IMR-90 (cell line): ENCODE measurements around the gene YBX2. TPM values are rescaled to one million over a fixed set of nuclear protein-coding genes. Genes with fewer than 3 reads are reported as not detected.

Experiments used
- ATAC-seq: fragments of 200-7000 bp; cut with Tn5 transposase; 2 replicates; pipeline ENCODE4 v1.9.1; 2020; ENCODE audit warnings: low read depth, mild to moderate bottlenecking, moderate library complexity
- BruUV-seq: library from RNA; stranded (reverse); fragments of 400-500 nt; replicated peaks from 2 replicates; lab custom pipeline; 2021; lab: Mats Ljungman, UMichigan
- CTCF ChIA-PET: fragments of 300-600 bp; formaldehyde crosslinking; extraction: SDS; loops from one replicate; lab custom pipeline; 2021; ENCODE audit warnings: antibody characterized with exemption; lab: Yijun Ruan, JAX
- POLR2A ChIA-PET: fragments of 300-600 bp; sonication (Branson Sonifier 250); formaldehyde crosslinking; loops from one replicate; lab custom pipeline; 2022; ENCODE audit warnings: antibody characterized with exemption; ENCODE audit not compliant: unreplicated experiment; lab: Charles Lee
- DNase-seq: peaks from one replicate; pipeline ENCODE4 v3.0.0; 2013
- H2AFZ ChIP-seq: replicated peaks from 2 replicates; pipeline ENCODE3; 2013; ENCODE audit warnings: low read length, mild to moderate bottlenecking; ENCODE audit not compliant: poor library complexity
- H2AK5ac ChIP-seq: 2 replicates; pipeline ENCODE4 v1.6.1; 2013; ENCODE audit warnings: low read depth, low read length, inconsistent platforms
- H2AK9ac ChIP-seq: replicated peaks from 2 replicates; pipeline ENCODE3; 2013; ENCODE audit warnings: mild to moderate bottlenecking, low read depth, low read length, moderate library complexity; ENCODE audit not compliant: poor library complexity
- H2BK120ac ChIP-seq: 2 replicates; pipeline ENCODE4 v1.6.1; 2013; ENCODE audit warnings: low read depth, low read length, inconsistent platforms
- H2BK15ac ChIP-seq: 3 replicates; pipeline ENCODE4 v1.6.1; 2013; ENCODE audit warnings: low read depth, low read length, inconsistent platforms
- H2BK20ac ChIP-seq: 2 replicates; pipeline ENCODE4 v1.6.1; 2013; ENCODE audit warnings: low read depth, mild to moderate bottlenecking, inconsistent platforms, low read length, moderate library complexity
- H2BK5ac ChIP-seq: 2 replicates; pipeline ENCODE4 v1.6.1; 2013; ENCODE audit warnings: mild to moderate bottlenecking, low read depth, low read length, inconsistent platforms; ENCODE audit not compliant: poor library complexity, severe bottlenecking
- H3K14ac ChIP-seq: replicated peaks from 2 replicates; pipeline ENCODE4 v1.6.1; 2013; ENCODE audit warnings: low read depth, low read length, inconsistent platforms
- H3K18ac ChIP-seq: 2 replicates; pipeline ENCODE4 v1.6.1; 2013; ENCODE audit warnings: low read depth, low read length, control low read depth
- H3K23ac ChIP-seq: 2 replicates; pipeline ENCODE4 v1.6.1; 2013; ENCODE audit warnings: low read depth, low read length, inconsistent platforms
- H3K27ac ChIP-seq: 2 replicates; pipeline ENCODE4 v1.5.1; 2013; ENCODE audit warnings: mild to moderate bottlenecking, control low read depth, low read length; ENCODE audit not compliant: insufficient read depth
- H3K27me3 ChIP-seq: 2 replicates; pipeline ENCODE4 v1.6.1; 2013; ENCODE audit warnings: low read length; ENCODE audit not compliant: control insufficient read depth, insufficient read depth
- H3K36me3 ChIP-seq: 2 replicates; pipeline ENCODE4 v1.6.1; 2013; ENCODE audit warnings: low read length, mixed read lengths; ENCODE audit not compliant: control insufficient read depth, insufficient read depth
- H3K4ac ChIP-seq: 2 replicates; pipeline ENCODE4 v1.6.1; 2013; ENCODE audit warnings: low read depth, low read length, inconsistent platforms
- H3K4me1 ChIP-seq: 2 replicates; pipeline ENCODE4 v1.6.1; 2013; ENCODE audit warnings: low read length, mixed read lengths; ENCODE audit not compliant: control insufficient read depth, insufficient read depth
- H3K4me2 ChIP-seq: 2 replicates; pipeline ENCODE4 v1.6.1; 2013; ENCODE audit warnings: low read depth, mild to moderate bottlenecking, control low read depth, low read length, moderate library complexity
- H3K4me3 ChIP-seq: 2 replicates; pipeline ENCODE4 v1.5.1; 2013; ENCODE audit warnings: low read depth, mild to moderate bottlenecking, control low read depth, low read length, moderate library complexity; ENCODE audit not compliant: insufficient read depth
- H3K56ac ChIP-seq: 2 replicates; pipeline ENCODE4 v1.6.1; 2013; ENCODE audit warnings: low read length, inconsistent platforms; ENCODE audit not compliant: insufficient read depth; ENCODE audit errors: extremely low read depth
- H3K79me1 ChIP-seq, 2 experiments: 2 replicates each; pipeline ENCODE4 v1.6.1; 2013; ENCODE audit warnings: low read length in 2 of 2, inconsistent platforms in 1 of 2, low read depth in 1 of 2
- H3K9ac ChIP-seq: 2 replicates; pipeline ENCODE4 v1.6.1; 2013; ENCODE audit warnings: low read depth, low read length, control low read depth
- H3K9me1 ChIP-seq: 2 replicates; pipeline ENCODE4 v1.6.1; 2013; ENCODE audit warnings: low read length, inconsistent platforms; ENCODE audit not compliant: insufficient read depth
- H3K9me3 ChIP-seq: 2 replicates; pipeline ENCODE4 v1.6.1; 2013; ENCODE audit warnings: low read length; ENCODE audit not compliant: control insufficient read depth, insufficient read depth
- H4K20me1 ChIP-seq: 2 replicates; pipeline ENCODE4 v1.6.1; 2013; ENCODE audit warnings: low read length, inconsistent platforms; ENCODE audit not compliant: insufficient read depth
- H4K5ac ChIP-seq: 2 replicates; pipeline ENCODE4 v1.6.1; 2013; ENCODE audit warnings: mild to moderate bottlenecking, low read depth, low read length, control low read depth
- H4K8ac ChIP-seq, 2 experiments: 2 replicates each; pipeline ENCODE4 v1.6.1; 2013; ENCODE audit warnings: low read depth in 2 of 2, low read length in 2 of 2, control low read depth in 1 of 2, inconsistent platforms in 1 of 2
- H4K91ac ChIP-seq: 2 replicates; pipeline ENCODE4 v1.6.1; 2013; ENCODE audit warnings: low read depth, low read length, inconsistent platforms; ENCODE audit not compliant: insufficient read depth
- BHLHE40 ChIP-seq: fragments of 150-350 bp; IDR thresholded peaks from 2 replicates; pipeline ENCODE4 v1.6.1; 2016; ENCODE audit warnings: mild to moderate bottlenecking, low read depth, low read length
- CEBPB ChIP-seq: IDR thresholded peaks from 2 replicates; pipeline ENCODE4 v1.6.1; 2012; ENCODE audit warnings: low read depth, low read length, improper control_type of control experiment
- CHD1 ChIP-seq: IDR thresholded peaks from 2 replicates; pipeline ENCODE4 v1.6.1; 2012; ENCODE audit warnings: low read depth, low read length, improper control_type of control experiment
- MAFK ChIP-seq: IDR thresholded peaks from 2 replicates; pipeline ENCODE4 v1.6.1; 2012; ENCODE audit warnings: low read depth, low read length, improper control_type of control experiment
- MAZ ChIP-seq: IDR thresholded peaks from 2 replicates; pipeline ENCODE4 v1.6.1; 2012; ENCODE audit warnings: low read depth, mild to moderate bottlenecking, low read length, improper control_type of control experiment, moderate library complexity, borderline replicate concordance
- MXI1 ChIP-seq: IDR thresholded peaks from 2 replicates; pipeline ENCODE4 v1.6.1; 2012; ENCODE audit warnings: low read depth, mild to moderate bottlenecking, low read length, moderate library complexity, borderline replicate concordance
- NFE2L2 ChIP-seq: fragments of 150-350 bp; IDR thresholded peaks from 2 replicates; pipeline ENCODE4 v1.6.1; 2016; ENCODE audit warnings: low read depth, mild to moderate bottlenecking, low read length
- POLR2A ChIP-seq: IDR thresholded peaks from 2 replicates; pipeline ENCODE4 v1.6.1; 2012; ENCODE audit warnings: mild to moderate bottlenecking, low read depth, low read length
- RCOR1 ChIP-seq: IDR thresholded peaks from 2 replicates; pipeline ENCODE4 v1.6.1; 2012; ENCODE audit warnings: mild to moderate bottlenecking, low read length, improper control_type of control experiment; ENCODE audit not compliant: insufficient replicate concordance
- RFX5 ChIP-seq: IDR thresholded peaks from 2 replicates; pipeline ENCODE4 v1.8.0; 2012; ENCODE audit warnings: low read depth, mild to moderate bottlenecking, low read length, moderate library complexity
- SMC3 ChIP-seq: fragments of 150-350 bp; IDR thresholded peaks from 2 replicates; pipeline ENCODE4 v1.6.1; 2016; ENCODE audit warnings: low read depth, mild to moderate bottlenecking, antibody characterized with exemption, low read length, moderate library complexity
- USF2 ChIP-seq: fragments of 150-350 bp; IDR thresholded peaks from 2 replicates; pipeline ENCODE4 v1.6.1; 2017; ENCODE audit warnings: mild to moderate bottlenecking, antibody characterized with exemption, low read length, low read depth
- WGBS, 2 experiments: methylation state at CpG; one replicate each; pipeline versions ENCODE4 v1.1.5 to v1.1.7; 2013; ENCODE audit warnings: missing lambda C conversion rate in 2 of 2; ENCODE audit not compliant: insufficient read length in 1 of 2; ENCODE audit errors: extremely low coverage in 2 of 2; 5-methylcytosine and 5-hydroxymethylcytosine counted together
- dilution Hi-C: fragments of 300-500 bp; cut with HindIII; formaldehyde crosslinking; loops from one replicate; pipeline ENCODE4 v1.14.3; 2018; ENCODE audit warnings: low sequenced_read_pairs; ENCODE audit not compliant: unreplicated experiment
- in situ Hi-C: fragments of 300-500 bp; cut with MboI; formaldehyde crosslinking; loops from 3 replicates; pipeline ENCODE4 v1.14.3; 2019; ENCODE audit warnings: low sequenced_read_pairs, inconsistent platforms, mixed read lengths
- intact Hi-C: fragments of 100-400 bp; cut with micrococcal nuclease; formaldehyde crosslinking; loops from 2 replicates; pipeline ENCODE4 v1.10.0; 2022
- polyA plus RNA-seq, 3 experiments: library from polyadenylated mRNA; depleted of rRNA; stranded (reverse); fragments of >200 nt; gene quantifications; 2 replicates each; pipeline ENCODE4 v1.2.3, GENCODE V29; 2012; ENCODE audit warnings: low replicate concordance in 1 of 3
- total RNA-seq: library from RNA; depleted of rRNA; stranded (reverse); fragments of >200 nt; gene quantifications from 2 replicates; pipeline ENCODE4 v1.2.3, GENCODE V29; 2012
- TF ChIP-seq, protein P1 (sequence below): conservative IDR thresholded peaks from 2 replicates; pipeline ENCODE4 v1.5.1; 2012; ENCODE audit warnings: mild to moderate bottlenecking, low read depth, low read length, improper control_type of control experiment
- TF ChIP-seq, protein P2 (sequence below): fragments of 150-350 bp; IDR thresholded peaks from 2 replicates; pipeline ENCODE4 v1.6.1; 2016; ENCODE audit warnings: low read depth, mild to moderate bottlenecking, low read length, moderate library complexity, borderline replicate concordance

Gene YBX2
- total and polyA plus RNA-seq, 2 of the 4 experiments (the other 2 are of a cell fraction): 0.17 TPM; not detected in 1

DNA sequence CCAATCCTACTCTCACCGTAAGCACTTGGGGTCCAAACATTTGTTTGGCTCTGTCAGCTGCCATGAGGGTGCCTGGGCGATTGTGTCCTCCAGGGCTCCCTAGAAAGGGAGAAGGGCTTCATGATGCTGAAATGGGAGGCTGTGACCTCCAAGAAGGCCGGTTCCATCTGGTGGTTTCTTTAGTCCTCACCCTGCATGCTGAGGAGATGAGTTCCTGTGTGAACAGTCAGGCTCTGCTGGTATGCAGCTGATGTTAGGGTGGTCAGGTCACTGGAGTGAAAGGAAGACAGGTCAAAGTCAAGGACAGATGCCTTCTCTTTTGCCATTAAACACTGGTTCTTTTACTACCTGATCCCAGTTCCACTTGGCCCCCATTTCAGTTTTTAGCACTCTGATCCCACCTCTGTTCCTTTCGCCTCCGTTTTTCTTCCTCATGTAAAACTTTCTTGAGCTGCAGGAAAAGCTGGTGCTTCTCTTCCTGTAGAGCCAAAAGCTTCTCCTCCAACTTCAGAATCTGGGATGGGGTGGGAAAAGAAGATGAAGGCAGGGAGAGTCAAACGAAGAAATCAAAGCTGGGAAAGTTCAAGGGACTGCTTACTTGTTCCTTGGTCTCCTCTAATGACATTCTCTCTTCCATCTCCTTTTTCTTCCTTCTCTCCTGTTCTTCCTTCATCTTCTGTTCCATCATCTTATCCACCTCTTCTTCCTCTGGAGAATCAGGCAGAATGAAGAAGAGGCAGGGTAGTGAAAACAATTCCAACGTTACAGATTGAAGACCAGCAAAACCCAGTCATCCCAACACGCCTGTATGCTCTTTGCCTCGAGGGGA lies 19.7 kb upstream of the YBX2 start:
- BruUV-seq: TSS peak; percentile 81
- no peak for TF ChIP-seq BHLHE40
- no peak for TF ChIP-seq CEBPB
- TF ChIP-seq RCOR1: no peak
- TF ChIP-seq, protein P1, sequence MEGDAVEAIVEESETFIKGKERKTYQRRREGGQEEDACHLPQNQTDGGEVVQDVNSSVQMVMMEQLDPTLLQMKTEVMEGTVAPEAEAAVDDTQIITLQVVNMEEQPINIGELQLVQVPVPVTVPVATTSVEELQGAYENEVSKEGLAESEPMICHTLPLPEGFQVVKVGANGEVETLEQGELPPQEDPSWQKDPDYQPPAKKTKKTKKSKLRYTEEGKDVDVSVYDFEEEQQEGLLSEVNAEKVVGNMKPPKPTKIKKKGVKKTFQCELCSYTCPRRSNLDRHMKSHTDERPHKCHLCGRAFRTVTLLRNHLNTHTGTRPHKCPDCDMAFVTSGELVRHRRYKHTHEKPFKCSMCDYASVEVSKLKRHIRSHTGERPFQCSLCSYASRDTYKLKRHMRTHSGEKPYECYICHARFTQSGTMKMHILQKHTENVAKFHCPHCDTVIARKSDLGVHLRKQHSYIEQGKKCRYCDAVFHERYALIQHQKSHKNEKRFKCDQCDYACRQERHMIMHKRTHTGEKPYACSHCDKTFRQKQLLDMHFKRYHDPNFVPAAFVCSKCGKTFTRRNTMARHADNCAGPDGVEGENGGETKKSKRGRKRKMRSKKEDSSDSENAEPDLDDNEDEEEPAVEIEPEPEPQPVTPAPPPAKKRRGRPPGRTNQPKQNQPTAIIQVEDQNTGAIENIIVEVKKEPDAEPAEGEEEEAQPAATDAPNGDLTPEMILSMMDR: no peak
- TF ChIP-seq CHD1: no peak
- no peak for TF ChIP-seq NFE2L2
- no peak for TF ChIP-seq USF2
- TF ChIP-seq, protein P2, sequence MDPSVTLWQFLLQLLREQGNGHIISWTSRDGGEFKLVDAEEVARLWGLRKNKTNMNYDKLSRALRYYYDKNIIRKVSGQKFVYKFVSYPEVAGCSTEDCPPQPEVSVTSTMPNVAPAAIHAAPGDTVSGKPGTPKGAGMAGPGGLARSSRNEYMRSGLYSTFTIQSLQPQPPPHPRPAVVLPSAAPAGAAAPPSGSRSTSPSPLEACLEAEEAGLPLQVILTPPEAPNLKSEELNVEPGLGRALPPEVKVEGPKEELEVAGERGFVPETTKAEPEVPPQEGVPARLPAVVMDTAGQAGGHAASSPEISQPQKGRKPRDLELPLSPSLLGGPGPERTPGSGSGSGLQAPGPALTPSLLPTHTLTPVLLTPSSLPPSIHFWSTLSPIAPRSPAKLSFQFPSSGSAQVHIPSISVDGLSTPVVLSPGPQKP: no peak
- no peak for TF ChIP-seq MAFK
- no peak for TF ChIP-seq MXI1
- no peak for TF ChIP-seq SMC3
- TF ChIP-seq RFX5: no peak
- TF ChIP-seq POLR2A: no peak
- no peak for TF ChIP-seq MAZ

More for the DNA sequence above, 19.7 kb upstream of the YBX2 start:
- H4K91ac ChIP-seq: no peak overlapping the region
- H3K4me2 ChIP-seq: peak overlapping the region; percentile 97
- H2BK5ac ChIP-seq: peak overlapping the region; percentile 12
- ATAC-seq (no peak), DNase-seq (peak; percentile 38)
- H3K9me3 ChIP-seq: no peaks in the 10 kb centered on the region
- H2BK120ac ChIP-seq: no peak overlapping the region
- H3K27ac ChIP-seq: peak overlapping the region; percentile 49; the same call in 1 of the 2 replicates
- H4K8ac ChIP-seq: peak overlapping the region; percentile 50 to 67; a peak in 3 of 4 replicates
- peaks cover 16% of the 10 kb centered on the region for H3K9me1 ChIP-seq
- 0 out of 2 replicates have a peak overlapping the region, but pooled peaks have one; percentile 30 for H3K4ac ChIP-seq
- H3K14ac ChIP-seq: no peak overlapping the region
- peak overlapping the region; percentile 58 for H3K9ac ChIP-seq
- no peak overlapping the region for H2BK15ac ChIP-seq
- ChIA-PET CTCF (no interaction called here), POLR2A (interaction anchor here (0.5 kb wide), 2 partner anchors 246 to 267 kb away, joined by 3 to 4 read pairs; no protein-coding TSS in a partner anchor)
- peak overlapping the region; percentile 36 for H2AK5ac ChIP-seq
- peak overlapping the region; percentile 78 for H3K4me3 ChIP-seq
- H4K5ac ChIP-seq: no peak overlapping the region
- WGBS, 2 experiments: 30% methylated on average over 2 of the region's 9 CpGs; no CpG with 5 or more reads in 1 of the 2 experiments
- peaks cover 25 to 57% of the 10 kb centered on the region in 2 experiments for H3K79me1 ChIP-seq
- peaks cover 60% of the 10 kb centered on the region for H3K36me3 ChIP-seq
- in situ Hi-C loops: no loop called here
- dilution Hi-C loops: no loop called here
- H2BK20ac ChIP-seq: no peak overlapping the region
- H3K23ac ChIP-seq: peak overlapping the region; percentile 68; the same call in 1 of the 2 replicates
- no peak overlapping the region for H3K18ac ChIP-seq
- intact Hi-C loops: no loop called here
- H4K20me1 ChIP-seq: peaks cover 55% of the 10 kb centered on the region
- peak overlapping the region; percentile 26; the same call in 1 of the 2 replicates for H3K56ac ChIP-seq
- peak overlapping the region; percentile 48 for H2AK9ac ChIP-seq
- H3K4me1 ChIP-seq: peaks cover 7% of the 10 kb centered on the region
- H2AFZ ChIP-seq: peak overlapping the region; percentile 90
- H3K27me3 ChIP-seq: no peaks in the 10 kb centered on the region
